NT2/D1 (cell line): Measurements from ENCODE around the gene WDR5.

Experiments used
- SUZ12 ChIP-seq: IDR thresholded peaks from 2 replicates; pipeline ENCODE4 v1.6.1; 2011; ENCODE audit not compliant: insufficient read length, insufficient read depth; ENCODE audit errors: extremely low read depth
- YY1 ChIP-seq: IDR thresholded peaks from 2 replicates; pipeline ENCODE4 v1.6.1; 2011; ENCODE audit not compliant: insufficient read length, insufficient read depth
- ZNF274 ChIP-seq: IDR thresholded peaks from 2 replicates; pipeline ENCODE4 v1.6.1; 2011; ENCODE audit warnings: mild to moderate bottlenecking, low read depth, low read length

GRCh38 chr9:134178768-134179551, 43.1 kb downstream of the WDR5 start:
- TF ChIP-seq SUZ12, result no peak
- TF ChIP-seq YY1, result no peak
- TF ChIP-seq ZNF274, result no peak
